HCT116 (cell line): Measurements from ENCODE around the gene SPTB. TPM values are rescaled to one million over a fixed set of nuclear protein-coding genes. Genes with fewer than 3 reads are reported as not detected.

Experiments
- ATAC-seq: fragments of 200-7000 bp; cut with Tn5 transposase; 2 replicates; pipeline ENCODE4 v1.9.1; 2020; ENCODE audit warnings: mild to moderate bottlenecking, moderate library complexity
- BruUV-seq: library from RNA; stranded (reverse); fragments of 400-500 nt; replicated peaks from 2 replicates; lab custom pipeline; 2021; lab: Mats Ljungman, UMichigan
- CTCF ChIA-PET: fragments of 300-600 bp; sonication (Branson Sonifier 250); formaldehyde crosslinking; loops from one replicate; lab custom pipeline; 2021; ENCODE audit warnings: antibody characterized with exemption; lab: Charles Lee
- POLR2A ChIA-PET: fragments of 300-600, 350-600 bp; sonication (Branson Sonifier 250); formaldehyde crosslinking; loops from one replicate; lab custom pipeline; 2021; ENCODE audit warnings: antibody characterized with exemption; lab: Charles Lee
- RAD21 ChIA-PET, 2 experiments: fragments of 300-600 bp; sonication (Branson Sonifier 250); formaldehyde crosslinking; loops; one replicate each; lab custom pipeline; 2023; ENCODE audit warnings: low total read pairs in 2 of 2; ENCODE audit not compliant: uncharacterized antibody in 2 of 2, unreplicated experiment in 2 of 2, low non-redundant PET in 1 of 2; lab: Charles Lee
- DNase-seq: peaks from one replicate; pipeline ENCODE4 v3.0.0-alpha.2; 2010; ENCODE audit warnings: low read depth, low spot score
- H2AFZ ChIP-seq: fragments of 200-600 bp; shearing (Covaris generic), sonication (generic); 2 replicates; pipeline ENCODE4 v1.6.1; 2017; ENCODE audit warnings: low read depth, mixed run types, mixed read lengths, antibody characterized with exemption, low read length; ENCODE audit not compliant: poor library complexity, severe bottlenecking
- H3K27ac ChIP-seq: 2 replicates; pipeline ENCODE4 v1.5.1; 2012; ENCODE audit warnings: low read depth, low read length
- H3K27me3 ChIP-seq: fragments of 200-600 bp; sonication (generic); 2 replicates; pipeline ENCODE4 v1.6.1; 2016; ENCODE audit warnings: mixed run types, low read length, mixed read lengths; ENCODE audit not compliant: insufficient read depth
- H3K36me3 ChIP-seq, 2 experiments: fragments of 200-500 bp in 1 of 2; fragments of 200-600 bp in 1 of 2; sonication (Bioruptor generic) in 1 of 2; sonication (generic) in 1 of 2; 2 replicates each; pipeline versions ENCODE4 v1.5.1 to v1.6.1; 2014 to 2016; ENCODE audit warnings: low read length in 2 of 2, inconsistent platforms in 1 of 2, mixed read lengths in 1 of 2, mixed run types in 1 of 2; ENCODE audit not compliant: insufficient read depth in 2 of 2, control insufficient read depth in 1 of 2
- H3K4me1 ChIP-seq, 2 experiments: fragments of 200-600 bp in 1 of 2; sonication (generic) in 1 of 2; 2 replicates each; pipeline versions ENCODE4 v1.5.1 to v1.6.1; 2012 to 2017; ENCODE audit warnings: low read length in 2 of 2, inconsistent platforms in 1 of 2, mild to moderate bottlenecking in 1 of 2, mixed read lengths in 1 of 2, mixed run types in 1 of 2, moderate library complexity in 1 of 2; ENCODE audit not compliant: insufficient read depth in 2 of 2, control insufficient read depth in 1 of 2
- H3K4me2 ChIP-seq: fragments of 200-600 bp; sonication (generic); 2 replicates; pipeline ENCODE4 v1.6.1; 2017; ENCODE audit warnings: mixed run types, low read length, mixed read lengths
- H3K4me3 ChIP-seq, 2 experiments: fragments of 200-600 bp in 1 of 2; sonication (generic) in 1 of 2; replicated peaks in 1 of 2; 2 replicates each; pipeline ENCODE4 v1.5.1; 2011 to 2016; ENCODE audit warnings: low read length in 2 of 2, control low read depth in 1 of 2, low read depth in 1 of 2, mild to moderate bottlenecking in 1 of 2, mixed read lengths in 1 of 2, mixed run types in 1 of 2
- H3K79me2 ChIP-seq: fragments of 200-600 bp; sonication (generic); 2 replicates; pipeline ENCODE4 v1.6.1; 2017; ENCODE audit warnings: mild to moderate bottlenecking, mixed run types, low read length, moderate library complexity, mixed read lengths; ENCODE audit not compliant: insufficient read depth
- H3K9ac ChIP-seq: fragments of 200-600 bp; sonication (generic); 2 replicates; pipeline ENCODE4 v1.6.1; 2016; ENCODE audit warnings: low read length, mixed read lengths
- H3K9me2 ChIP-seq: fragments of 200-600 bp; sonication (generic), shearing (Covaris generic); 2 replicates; pipeline ENCODE4 v1.6.1; 2017; ENCODE audit warnings: mixed run types, mild to moderate bottlenecking, moderate library complexity; ENCODE audit not compliant: insufficient read depth
- H3K9me3 ChIP-seq, 2 experiments: fragments of 200-500 bp in 1 of 2; fragments of 200-600 bp in 1 of 2; sonication (Bioruptor generic) in 1 of 2; sonication (generic) in 1 of 2; 2 replicates each; pipeline ENCODE4 v1.6.1; 2014 to 2017; ENCODE audit warnings: low read length in 2 of 2, mixed read lengths in 2 of 2, inconsistent platforms in 1 of 2, low read depth in 1 of 2, mild to moderate bottlenecking in 1 of 2, mixed run types in 1 of 2, moderate library complexity in 1 of 2; ENCODE audit not compliant: control insufficient read depth in 1 of 2, insufficient read depth in 1 of 2
- H4K20me1 ChIP-seq: fragments of 200-600 bp; sonication (generic), shearing (Covaris generic); 2 replicates; pipeline ENCODE4 v1.6.1; 2017; ENCODE audit warnings: mixed run types, mild to moderate bottlenecking, moderate library complexity; ENCODE audit not compliant: insufficient read depth
- EGR1 ChIP-seq: IDR thresholded peaks from 2 replicates; pipeline ENCODE4 v1.6.1; 2012; ENCODE audit warnings: low read depth
- POLR2AphosphoS5 ChIP-seq: IDR thresholded peaks from 2 replicates; pipeline ENCODE4 v1.6.1; 2011; ENCODE audit warnings: mild to moderate bottlenecking, low read depth, low read length, moderate library complexity
- RAD21 ChIP-seq: IDR thresholded peaks from 2 replicates; pipeline ENCODE4 v1.6.1; 2012; ENCODE audit warnings: low read depth, mild to moderate bottlenecking
- REST ChIP-seq: IDR thresholded peaks from 2 replicates; pipeline ENCODE4 v1.6.1; 2012; ENCODE audit warnings: low read depth
- SP1 ChIP-seq: IDR thresholded peaks from 2 replicates; pipeline ENCODE4 v1.6.1; 2012; ENCODE audit warnings: low read depth
- TCF7L2 ChIP-seq: IDR thresholded peaks from 2 replicates; pipeline ENCODE4 v1.7.0; 2011; ENCODE audit warnings: borderline replicate concordance, inconsistent platforms; ENCODE audit not compliant: insufficient read depth, insufficient read length; ENCODE audit errors: extremely low read depth
- YY1 ChIP-seq: IDR thresholded peaks from 2 replicates; pipeline ENCODE4 v1.6.1; 2011; ENCODE audit warnings: low read length, low read depth, moderate library complexity, mild to moderate bottlenecking; ENCODE audit not compliant: insufficient replicate concordance; ENCODE audit errors: extremely low read depth
- intact Hi-C: fragments of 100-400 bp; cut with micrococcal nuclease; formaldehyde crosslinking; loops from 2 replicates; pipeline ENCODE4 v1.10.0; 2022
- total RNA-seq: library from RNA; stranded (reverse); gene quantifications from one replicate; pipeline ENCODE4 v1.2.1, GENCODE V29; 2021; ENCODE audit not compliant: unreplicated experiment

Gene SPTB
- total RNA-seq, 1 experiment from 2014 or later: 4.2 TPM

- POLR2A ChIA-PET: no interaction called here
- no TSS peak for BruUV-seq
- H3K79me2 ChIP-seq: no peaks in the 10 kb centered on the region
Observed at GRCh38 chr14:64868379-64868778, 11.3 kb downstream of the SPTB start.

More at GRCh38 chr14:64868379-64868778, 11.3 kb downstream of the SPTB start:
- no peak overlapping the region for H3K27ac ChIP-seq
- H3K4me2 ChIP-seq: no peak overlapping the region
- H2AFZ ChIP-seq: no peak overlapping the region
- CTCF ChIA-PET: no interaction called here
- ATAC-seq (no peak), DNase-seq (no peak)
- no peak overlapping the region for H3K9ac ChIP-seq
- intact Hi-C loops: no loop called here
- no peaks in the 10 kb centered on the region for H3K36me3 ChIP-seq
- no peak overlapping the region for H3K4me3 ChIP-seq
- H3K27me3 ChIP-seq: no peaks in the 10 kb centered on the region
- RAD21 ChIA-PET: no interaction called here
- TF ChIP-seq SP1: no peak
- no peak for TF ChIP-seq TCF7L2
- TF ChIP-seq RAD21: no peak
- no peak for TF ChIP-seq POLR2AphosphoS5
- TF ChIP-seq EGR1: no peak
- no peak for TF ChIP-seq REST
- TF ChIP-seq YY1: no peak
- H3K9me2 ChIP-seq: no peaks in the 10 kb centered on the region
- H3K9me3 ChIP-seq: no peaks in the 10 kb centered on the region
- H4K20me1 ChIP-seq: no peaks in the 10 kb centered on the region
- no peaks in the 10 kb centered on the region for H3K4me1 ChIP-seq
